NCI-H1417 (cell line): ENCODE data around the gene IMMT.

Experiments used
- DNase-seq, 3 experiments: peaks; one replicate each; lab custom pipeline; 2025; lab: John Stamatoyannopoulos, UW

IMMT gene

GRCh38 chr2:86199834-86200177 lies 4.5 kb upstream of the IMMT start:
- no peak for DNase-seq

- peak in 1 of 3 experiments; percentile 82 for DNase-seq
Observed at GRCh38 chr2:86195808-86196387, 636 bp upstream of the IMMT start.

- peak in 1 of 3 experiments; percentile 84 for DNase-seq
Observed at GRCh38 chr2:86194751-86195054, 559 bp downstream of the IMMT start.

- DNase-seq, result no peak
Observed at GRCh38 chr2:86193901-86194567, 1.2 kb downstream of the IMMT start.

- DNase-seq, result no peak
Observed at GRCh38 chr2:86189782-86190416, 5.4 kb downstream of the IMMT start.

- no peak for DNase-seq
Observed at GRCh38 chr2:86186431-86186830, 8.8 kb downstream of the IMMT start.

- no peak for DNase-seq
Observed at GRCh38 chr2:86185517-86186212, 9.6 kb downstream of the IMMT start.

GRCh38 chr2:86176597-86176996 lies 18.7 kb downstream of the IMMT start:
- no peak for DNase-seq

GRCh38 chr2:86175828-86176227 lies 19.4 kb downstream of the IMMT start:
- no peak for DNase-seq

GRCh38 chr2:86174445-86174844 lies 20.8 kb downstream of the IMMT start:
- no peak for DNase-seq

GRCh38 chr2:86172610-86173009 lies 22.7 kb downstream of the IMMT start:
- no peak for DNase-seq

- DNase-seq, result peak in 1 of 3 experiments; percentile 36
Observed at GRCh38 chr2:86171295-86171694, 24.0 kb downstream of the IMMT start.

GRCh38 chr2:86170449-86170848 lies 24.8 kb downstream of the IMMT start:
- DNase-seq, result no peak

GRCh38 chr2:86160156-86160952 lies 34.9 kb downstream of the IMMT start:
- DNase-seq, result no peak

- DNase-seq, result no peak
Observed at GRCh38 chr2:86158286-86158685, 37.0 kb downstream of the IMMT start.

GRCh38 chr2:86157009-86157556 lies 38.2 kb downstream of the IMMT start:
- no peak for DNase-seq

GRCh38 chr2:86150502-86150901 lies 44.8 kb downstream of the IMMT start:
- DNase-seq, result no peak

- DNase-seq, result no peak
Observed at GRCh38 chr2:86147793-86148192, 47.5 kb downstream of the IMMT start.

- no peak for DNase-seq
Observed at GRCh38 chr2:86143926-86144685, 51.2 kb downstream of the IMMT start.

- no peak for DNase-seq
Observed at GRCh38 chr2:86143307-86143706, 52.0 kb downstream of the IMMT start.
